ENCODE data around the gene TEX26.

The TEX26 gene

GRCh38 chr13:30928978-30929377 is 3.5 kb upstream of the TEX26 start:
- H3K27me3 Mint-ChIP-seq: peaks cover 26% of the 10 kb centered on the region
- intact Hi-C loops (cut with micrococcal nuclease): no loop called here
- no peaks in the 10 kb centered on the region for H3K36me3 Mint-ChIP-seq (ENCODE audit: low read depth)
- H3K9me3 Mint-ChIP-seq: no peaks in the 10 kb centered on the region
- H3K4me1 Mint-ChIP-seq (ENCODE audit: low read depth): no peaks in the 10 kb centered on the region
- H3K4me3 Mint-ChIP-seq: no peak overlapping the region
- H3K27ac Mint-ChIP-seq: no peak overlapping the region

GRCh38 chr13:30933354-30933670 is 856 bp downstream of the TEX26 start:
- H3K27me3 Mint-ChIP-seq: peaks cover 32% of the 10 kb centered on the region
- H3K9me3 Mint-ChIP-seq: no peaks in the 10 kb centered on the region
- intact Hi-C loops (cut with micrococcal nuclease): no loop called here
- no peaks in the 10 kb centered on the region for H3K36me3 Mint-ChIP-seq (ENCODE audit: low read depth)
- H3K27ac Mint-ChIP-seq: no peak overlapping the region
- no peaks in the 10 kb centered on the region for H3K4me1 Mint-ChIP-seq (ENCODE audit: low read depth)
- H3K4me3 Mint-ChIP-seq: no peak overlapping the region

GRCh38 chr13:30934381-30934780 is 1.9 kb downstream of the TEX26 start:
- Mint-ChIP-seq H3K4me1 (ENCODE audit: low read depth) (no peaks in the 10 kb centered on the region), H3K36me3 (ENCODE audit: low read depth) (no peaks in the 10 kb centered on the region), H3K27me3 (peaks cover 30% of the 10 kb centered on the region), H3K9me3 (no peaks in the 10 kb centered on the region), H3K4me3 (no peak overlapping the region), H3K27ac (no peak overlapping the region)
- intact Hi-C loops (cut with micrococcal nuclease): no loop called here

- H3K9me3 Mint-ChIP-seq: no peaks in the 10 kb centered on the region
- peaks cover 30% of the 10 kb centered on the region for H3K27me3 Mint-ChIP-seq
- no peaks in the 10 kb centered on the region for H3K36me3 Mint-ChIP-seq (ENCODE audit: low read depth)
- no peak overlapping the region for H3K4me3 Mint-ChIP-seq
- no peak overlapping the region for H3K27ac Mint-ChIP-seq
- no peaks in the 10 kb centered on the region for H3K4me1 Mint-ChIP-seq (ENCODE audit: low read depth)
- intact Hi-C loops (cut with micrococcal nuclease): no loop called here
These were observed 2.3 kb downstream of the TEX26 start for GRCh38 chr13:30934803-30935202.

GRCh38 chr13:30936971-30937370 is 4.5 kb downstream of the TEX26 start:
- H3K9me3 Mint-ChIP-seq: no peaks in the 10 kb centered on the region
- intact Hi-C loops (cut with micrococcal nuclease): no loop called here
- H3K36me3 Mint-ChIP-seq (ENCODE audit: low read depth): no peaks in the 10 kb centered on the region
- H3K4me1 Mint-ChIP-seq (ENCODE audit: low read depth): no peaks in the 10 kb centered on the region
- H3K4me3 Mint-ChIP-seq: no peak overlapping the region
- no peak overlapping the region for H3K27ac Mint-ChIP-seq
- peaks cover 22% of the 10 kb centered on the region for H3K27me3 Mint-ChIP-seq

- H3K9me3 Mint-ChIP-seq: peaks cover 14% of the 10 kb centered on the region
- no peak overlapping the region for H3K27ac Mint-ChIP-seq
- peaks cover 20% of the 10 kb centered on the region for H3K27me3 Mint-ChIP-seq
- H3K4me3 Mint-ChIP-seq: no peak overlapping the region
- intact Hi-C loops (cut with micrococcal nuclease): no loop called here
- H3K4me1 Mint-ChIP-seq (ENCODE audit: low read depth): no peaks in the 10 kb centered on the region
- no peaks in the 10 kb centered on the region for H3K36me3 Mint-ChIP-seq (ENCODE audit: low read depth)
These were observed 11.4 kb downstream of the TEX26 start for GRCh38 chr13:30943881-30944280.

- Mint-ChIP-seq H3K4me1 (ENCODE audit: low read depth) (no peaks in the 10 kb centered on the region), H3K27ac (no peak overlapping the region), H3K27me3 (peaks cover 40% of the 10 kb centered on the region), H3K9me3 (peaks cover 13% of the 10 kb centered on the region), H3K4me3 (no peak overlapping the region), H3K36me3 (ENCODE audit: low read depth) (no peaks in the 10 kb centered on the region)
- intact Hi-C loops (cut with micrococcal nuclease): no loop called here
These were observed 24.9 kb downstream of the TEX26 start for GRCh38 chr13:30957258-30957943.

- H3K9me3 Mint-ChIP-seq: peaks cover 13% of the 10 kb centered on the region
- intact Hi-C loops (cut with micrococcal nuclease): no loop called here
- no peak overlapping the region for H3K27ac Mint-ChIP-seq
- H3K36me3 Mint-ChIP-seq (ENCODE audit: low read depth): no peaks in the 10 kb centered on the region
- peaks cover 43% of the 10 kb centered on the region for H3K27me3 Mint-ChIP-seq
- H3K4me1 Mint-ChIP-seq (ENCODE audit: low read depth): no peaks in the 10 kb centered on the region
- H3K4me3 Mint-ChIP-seq: no peak overlapping the region
These were observed 27.2 kb downstream of the TEX26 start for GRCh38 chr13:30959678-30960077.

GRCh38 chr13:30963791-30964190 is 31.3 kb downstream of the TEX26 start:
- peaks cover 13% of the 10 kb centered on the region for H3K9me3 Mint-ChIP-seq
- intact Hi-C loops (cut with micrococcal nuclease): no loop called here
- H3K27me3 Mint-ChIP-seq: peaks cover 38% of the 10 kb centered on the region
- no peak overlapping the region for H3K27ac Mint-ChIP-seq
- no peaks in the 10 kb centered on the region for H3K36me3 Mint-ChIP-seq (ENCODE audit: low read depth)
- H3K4me1 Mint-ChIP-seq (ENCODE audit: low read depth): no peaks in the 10 kb centered on the region
- H3K4me3 Mint-ChIP-seq: no peak overlapping the region

GRCh38 chr13:30965380-30965779 is 32.9 kb downstream of the TEX26 start:
- H3K4me3 Mint-ChIP-seq: no peak overlapping the region
- intact Hi-C loops (cut with micrococcal nuclease): no loop called here
- no peak overlapping the region for H3K27ac Mint-ChIP-seq
- no peaks in the 10 kb centered on the region for H3K4me1 Mint-ChIP-seq (ENCODE audit: low read depth)
- H3K27me3 Mint-ChIP-seq: peaks cover 40% of the 10 kb centered on the region
- H3K36me3 Mint-ChIP-seq (ENCODE audit: low read depth): no peaks in the 10 kb centered on the region
- peaks cover under 1% of the 10 kb centered on the region for H3K9me3 Mint-ChIP-seq

GRCh38 chr13:30966101-30966500 is 33.6 kb downstream of the TEX26 start:
- intact Hi-C loops (cut with micrococcal nuclease): no loop called here
- Mint-ChIP-seq H3K9me3 (no peaks in the 10 kb centered on the region), H3K27me3 (peaks cover 40% of the 10 kb centered on the region), H3K4me3 (no peak overlapping the region), H3K36me3 (ENCODE audit: low read depth) (no peaks in the 10 kb centered on the region), H3K27ac (no peak overlapping the region), H3K4me1 (ENCODE audit: low read depth) (no peaks in the 10 kb centered on the region)

- Mint-ChIP-seq H3K4me3 (no peak overlapping the region), H3K9me3 (no peaks in the 10 kb centered on the region), H3K27ac (no peak overlapping the region), H3K4me1 (ENCODE audit: low read depth) (no peaks in the 10 kb centered on the region), H3K27me3 (peaks cover 39% of the 10 kb centered on the region), H3K36me3 (ENCODE audit: low read depth) (no peaks in the 10 kb centered on the region)
- intact Hi-C loops (cut with micrococcal nuclease): no loop called here
These were observed 36.4 kb downstream of the TEX26 start for GRCh38 chr13:30968846-30969245.

- Mint-ChIP-seq H3K27ac (no peak overlapping the region), H3K36me3 (ENCODE audit: low read depth) (no peaks in the 10 kb centered on the region), H3K4me1 (ENCODE audit: low read depth) (no peaks in the 10 kb centered on the region), H3K9me3 (no peaks in the 10 kb centered on the region), H3K27me3 (peaks cover 35% of the 10 kb centered on the region), H3K4me3 (no peak overlapping the region)
- intact Hi-C loops (cut with micrococcal nuclease): no loop called here
These were observed 39.1 kb downstream of the TEX26 start for GRCh38 chr13:30971575-30971974.

GRCh38 chr13:30972888-30973377 is 40.5 kb downstream of the TEX26 start:
- no peaks in the 10 kb centered on the region for H3K36me3 Mint-ChIP-seq (ENCODE audit: low read depth)
- H3K4me3 Mint-ChIP-seq: no peak overlapping the region
- intact Hi-C loops (cut with micrococcal nuclease): no loop called here

GRCh38 chr13:30974350-30974749 is 41.9 kb downstream of the TEX26 start:
- H3K4me3 Mint-ChIP-seq: no peak overlapping the region
- H3K27ac Mint-ChIP-seq: no peak overlapping the region
- intact Hi-C loops (cut with micrococcal nuclease): no loop called here
- H3K36me3 Mint-ChIP-seq (ENCODE audit: low read depth): no peaks in the 10 kb centered on the region
- no peaks in the 10 kb centered on the region for H3K9me3 Mint-ChIP-seq
- peaks cover 32% of the 10 kb centered on the region for H3K27me3 Mint-ChIP-seq
- peaks cover 4% of the 10 kb centered on the region for H3K4me1 Mint-ChIP-seq (ENCODE audit: low read depth)

More at GRCh38 chr13:30972888-30973377, 40.5 kb downstream of the TEX26 start:
- Mint-ChIP-seq H3K27me3 (peaks cover 37% of the 10 kb centered on the region), H3K9me3 (no peaks in the 10 kb centered on the region), H3K27ac (no peak overlapping the region), H3K4me1 (ENCODE audit: low read depth) (no peaks in the 10 kb centered on the region)

Measured in dendritic cell treated with granulocyte-macrophage colony-stimulating factor and Interleukin-4, amounts not matched to agents 40 ng/mL and 50 ng/mL, for 4 days (primary cell).